Smooth muscle cell (in vitro differentiated cells): ENCODE data around the gene CNTNAP2. TPM values are rescaled to one million over a fixed set of nuclear protein-coding genes. Genes with fewer than 3 reads are reported as not detected.

ENCODE experiments used
- DNase-seq: peaks from one replicate; lab custom pipeline; 2025; ENCODE audit not compliant: unreplicated experiment; lab: John Stamatoyannopoulos, UW
- H2AFZ ChIP-seq: fragments of 200-600 bp; sonication (generic); 2 replicates; pipeline ENCODE4 v1.6.0; 2016; ENCODE audit warnings: antibody characterized with exemption, low read depth, mild to moderate bottlenecking
- H3F3A ChIP-seq: fragments of 200-600 bp; sonication (generic); 2 replicates; pipeline ENCODE4 v1.6.0; 2017; ENCODE audit warnings: antibody characterized with exemption, low read depth
- H3K27ac ChIP-seq: fragments of 200-600 bp; sonication (generic); 2 replicates; pipeline ENCODE4 v1.5.1; 2016; ENCODE audit warnings: low read depth, mild to moderate bottlenecking
- H3K27me3 ChIP-seq: fragments of 200-600 bp; sonication (generic); 2 replicates; pipeline ENCODE4 v1.6.1; 2016; ENCODE audit warnings: low read depth, mild to moderate bottlenecking
- H3K36me3 ChIP-seq: fragments of 200-600 bp; sonication (generic); 2 replicates; pipeline ENCODE4 v1.5.1; 2016; ENCODE audit warnings: low read depth
- H3K4me1 ChIP-seq: fragments of 200-600 bp; sonication (generic); 2 replicates; pipeline ENCODE4 v1.5.1; 2016; ENCODE audit warnings: low read depth
- H3K4me2 ChIP-seq: fragments of 200-600 bp; sonication (generic); 2 replicates; pipeline ENCODE4 v1.6.0; 2016; ENCODE audit warnings: mild to moderate bottlenecking
- H3K4me3 ChIP-seq: fragments of 200-600 bp; sonication (generic); 2 replicates; pipeline ENCODE4 v1.5.1; 2016; ENCODE audit warnings: mild to moderate bottlenecking
- H3K79me2 ChIP-seq: fragments of 200-600 bp; sonication (generic); 2 replicates; pipeline ENCODE4 v1.6.0; 2016; ENCODE audit warnings: low read depth, mild to moderate bottlenecking
- H3K9ac ChIP-seq: fragments of 200-600 bp; sonication (generic); 2 replicates; pipeline ENCODE4 v1.6.0; 2016; ENCODE audit warnings: low read depth
- H3K9me3 ChIP-seq: fragments of 200-600 bp; sonication (generic); replicated peaks from 2 replicates; pipeline ENCODE4 v1.5.1; 2016; ENCODE audit warnings: low read depth
- H4K20me1 ChIP-seq: fragments of 200-600 bp; sonication (generic); 2 replicates; pipeline ENCODE4 v1.6.0; 2016; ENCODE audit warnings: low read depth
- WGBS: methylation state at CpG from one replicate; pipeline ENCODE4 v1.1.7; 2016; ENCODE audit warnings: low lambda C conversion rate; 5-methylcytosine and 5-hydroxymethylcytosine counted together
- polyA plus RNA-seq: library from polyadenylated mRNA; unstranded; fragments of >200 nt; fragmentation: Nextera tagmentation; extraction: Ambion mirVana; gene quantifications from 2 replicates; pipeline ENCODE4 v1.2.1, GENCODE V29; 2016
- total RNA-seq: library from RNA; depleted of rRNA; stranded (reverse); fragments of >200 nt; gene quantifications from 2 replicates; pipeline ENCODE4 v1.2.3, GENCODE V29; 2014
- TF ChIP-seq, protein P1 (sequence below): fragments of 200-600 bp; sonication (generic); IDR thresholded peaks from 2 replicates; pipeline ENCODE4 v1.5.1; 2017; ENCODE audit warnings: borderline replicate concordance, mild to moderate bottlenecking, antibody characterized with exemption; ENCODE audit not compliant: insufficient read depth, poor library complexity, severe bottlenecking

Gene CNTNAP2
- total and polyA plus RNA-seq, 2 experiments from 2014 or later = 1.7 to 9.0 TPM

DNA sequence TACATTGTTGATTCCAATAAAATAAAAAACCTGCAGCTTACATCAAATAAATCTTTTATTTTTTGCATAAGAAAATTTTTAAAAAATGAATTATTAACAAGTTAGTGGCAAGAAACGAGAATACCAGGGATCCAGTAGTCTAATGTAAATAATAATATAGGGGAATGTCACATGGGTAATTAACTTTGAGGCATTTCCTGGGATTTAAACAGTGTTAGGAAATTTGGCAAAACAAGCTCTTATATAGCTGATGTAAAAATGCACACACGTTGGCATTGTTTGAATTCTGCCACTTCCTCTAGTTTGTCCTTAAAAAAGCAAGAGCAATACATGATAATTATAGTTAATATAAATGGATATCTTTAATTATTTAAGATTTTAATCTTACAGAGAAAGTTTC, 768.6 kb downstream of the CNTNAP2 start:
- TF ChIP-seq, protein P1, sequence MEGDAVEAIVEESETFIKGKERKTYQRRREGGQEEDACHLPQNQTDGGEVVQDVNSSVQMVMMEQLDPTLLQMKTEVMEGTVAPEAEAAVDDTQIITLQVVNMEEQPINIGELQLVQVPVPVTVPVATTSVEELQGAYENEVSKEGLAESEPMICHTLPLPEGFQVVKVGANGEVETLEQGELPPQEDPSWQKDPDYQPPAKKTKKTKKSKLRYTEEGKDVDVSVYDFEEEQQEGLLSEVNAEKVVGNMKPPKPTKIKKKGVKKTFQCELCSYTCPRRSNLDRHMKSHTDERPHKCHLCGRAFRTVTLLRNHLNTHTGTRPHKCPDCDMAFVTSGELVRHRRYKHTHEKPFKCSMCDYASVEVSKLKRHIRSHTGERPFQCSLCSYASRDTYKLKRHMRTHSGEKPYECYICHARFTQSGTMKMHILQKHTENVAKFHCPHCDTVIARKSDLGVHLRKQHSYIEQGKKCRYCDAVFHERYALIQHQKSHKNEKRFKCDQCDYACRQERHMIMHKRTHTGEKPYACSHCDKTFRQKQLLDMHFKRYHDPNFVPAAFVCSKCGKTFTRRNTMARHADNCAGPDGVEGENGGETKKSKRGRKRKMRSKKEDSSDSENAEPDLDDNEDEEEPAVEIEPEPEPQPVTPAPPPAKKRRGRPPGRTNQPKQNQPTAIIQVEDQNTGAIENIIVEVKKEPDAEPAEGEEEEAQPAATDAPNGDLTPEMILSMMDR = no peak
- Histone ChIP-seq H3K4me3 (no peak overlapping the region), H3K9ac (no peak overlapping the region), H3K36me3 (no peaks in the 10 kb centered on the region), H4K20me1 (no peaks in the 10 kb centered on the region), H3K9me3 (no peaks in the 10 kb centered on the region), H3K4me2 (no peak overlapping the region), H2AFZ (no peak overlapping the region), H3K79me2 (no peaks in the 10 kb centered on the region), H3F3A (no peaks in the 10 kb centered on the region), H3K27me3 (no peaks in the 10 kb centered on the region), H3K4me1 (no peaks in the 10 kb centered on the region), H3K27ac (no peak overlapping the region)
- no peak for DNase-seq
- 77% methylated on average over 2 of the region's 2 CpGs for WGBS

- WGBS = 87% methylated on average over 6 of the region's 6 CpGs
Measured at GRCh38 chr7:146889806-146890555, 773.4 kb downstream of the CNTNAP2 start.

GRCh38 chr7:146892151-146892550, 775.5 kb downstream of the CNTNAP2 start:
- Histone ChIP-seq H3K27me3 (no peaks in the 10 kb centered on the region), H2AFZ (no peak overlapping the region), H4K20me1 (no peaks in the 10 kb centered on the region), H3K4me3 (no peak overlapping the region), H3K79me2 (no peaks in the 10 kb centered on the region), H3K9ac (no peak overlapping the region), H3K4me2 (no peak overlapping the region), H3K36me3 (no peaks in the 10 kb centered on the region), H3K4me1 (no peaks in the 10 kb centered on the region), H3F3A (no peaks in the 10 kb centered on the region), H3K9me3 (no peaks in the 10 kb centered on the region), H3K27ac (no peak overlapping the region)
- DNase-seq = no peak
- TF ChIP-seq, protein P1 = no peak
- 87% methylated on average over 2 of the region's 2 CpGs for WGBS

More at GRCh38 chr7:146889806-146890555, 773.4 kb downstream of the CNTNAP2 start:
- Histone ChIP-seq H3K4me1 (no peaks in the 10 kb centered on the region), H3K9me3 (no peaks in the 10 kb centered on the region), H3F3A (no peaks in the 10 kb centered on the region), H4K20me1 (no peaks in the 10 kb centered on the region), H3K27ac (no peak overlapping the region), H3K27me3 (no peaks in the 10 kb centered on the region), H3K9ac (no peak overlapping the region), H3K4me2 (no peak overlapping the region), H2AFZ (no peak overlapping the region), H3K36me3 (no peaks in the 10 kb centered on the region), H3K4me3 (no peak overlapping the region), H3K79me2 (no peaks in the 10 kb centered on the region)
- TF ChIP-seq, protein P1 = no peak
- no peak for DNase-seq

GRCh38 chr7:146894927-146895326, 778.3 kb downstream of the CNTNAP2 start:
- TF ChIP-seq, protein P1 = no peak

More at GRCh38 chr7:146894927-146895326, 778.3 kb downstream of the CNTNAP2 start:
- DNase-seq = no peak
- H3K4me3 ChIP-seq = no peak overlapping the region
- H3K9me3 ChIP-seq = no peaks in the 10 kb centered on the region
- WGBS = 83% methylated on average over 3 of the region's 3 CpGs
- no peaks in the 10 kb centered on the region for H3K27me3 ChIP-seq
- no peaks in the 10 kb centered on the region for H3K4me1 ChIP-seq
- no peaks in the 10 kb centered on the region for H3K36me3 ChIP-seq
- no peak overlapping the region for H2AFZ ChIP-seq
- no peaks in the 10 kb centered on the region for H4K20me1 ChIP-seq
- no peak overlapping the region for H3K4me2 ChIP-seq
- H3F3A ChIP-seq = no peaks in the 10 kb centered on the region
- no peak overlapping the region for H3K27ac ChIP-seq
- no peak overlapping the region for H3K9ac ChIP-seq
- no peaks in the 10 kb centered on the region for H3K79me2 ChIP-seq
